SK-N-SH treated with all-trans-retinoic acid at 6 μM for 48 hours (cell line): ENCODE data around the gene FCAMR.

Source experiments
- ATAC-seq: fragments of 200-7000 bp; cut with Tn5 transposase; 3 replicates; pipeline ENCODE4 v1.9.1; 2020; ENCODE audit warnings: mild to moderate bottlenecking, moderate library complexity
- CSRNP3 ChIP-seq: fragments of 250-450 bp; sonication (Bioruptor Pico); IDR thresholded peaks from 2 replicates; pipeline ENCODE4 v1.5.1; 2021; ENCODE audit warnings: mild to moderate bottlenecking, moderate library complexity
- ESRRG ChIP-seq: fragments of 250-450 bp; sonication (Bioruptor Pico); IDR thresholded peaks from 2 replicates; pipeline ENCODE4 v1.6.1; 2021; ENCODE audit warnings: mild to moderate bottlenecking
- GLIS3 ChIP-seq: fragments of 250-450 bp; sonication (Bioruptor Pico); IDR thresholded peaks from 2 replicates; pipeline ENCODE4 v1.5.0; 2020; ENCODE audit warnings: mild to moderate bottlenecking, moderate library complexity
- ISL1 ChIP-seq: fragments of 250-450 bp; sonication (Bioruptor Pico); IDR thresholded peaks from 2 replicates; pipeline ENCODE4 v2.1.2; 2022; ENCODE audit warnings: mild to moderate bottlenecking, moderate library complexity
- OSR1 ChIP-seq: fragments of 250-450 bp; sonication (Bioruptor Pico); IDR thresholded peaks from 2 replicates; pipeline ENCODE4 v1.8.0; 2022; ENCODE audit warnings: moderate library complexity, mild to moderate bottlenecking, inconsistent platforms
- POU6F1 ChIP-seq: fragments of 250-450 bp; sonication (Bioruptor Pico); IDR thresholded peaks from 2 replicates; pipeline ENCODE4 v1.8.0; 2021; ENCODE audit warnings: low read depth, mild to moderate bottlenecking, moderate library complexity, borderline replicate concordance
- PPARA ChIP-seq: fragments of 250-450 bp; sonication (Bioruptor Pico); IDR thresholded peaks from 2 replicates; pipeline ENCODE4 v1.5.0; 2020; ENCODE audit warnings: mild to moderate bottlenecking, borderline replicate concordance
- RARB ChIP-seq: fragments of 250-450 bp; sonication (Bioruptor Pico); IDR thresholded peaks from 2 replicates; pipeline ENCODE4 v1.8.0; 2021; ENCODE audit warnings: mild to moderate bottlenecking, moderate library complexity
- SNAI2 ChIP-seq: fragments of 250-450 bp; sonication (Bioruptor Pico); IDR thresholded peaks from 2 replicates; pipeline ENCODE4 v1.5.0; 2020; ENCODE audit warnings: mild to moderate bottlenecking, moderate library complexity
- TCF4 ChIP-seq: fragments of 250-450 bp; sonication (Bioruptor Pico); IDR thresholded peaks from 2 replicates; pipeline ENCODE4 v1.8.0; 2021; ENCODE audit warnings: mild to moderate bottlenecking, moderate library complexity, borderline replicate concordance
- TOX ChIP-seq: fragments of 250-450 bp; sonication (Bioruptor Pico); IDR thresholded peaks from 2 replicates; pipeline ENCODE4 v1.8.0; 2021; ENCODE audit warnings: mild to moderate bottlenecking, moderate library complexity, borderline replicate concordance
- TSHZ2 ChIP-seq: fragments of 250-450 bp; sonication (Bioruptor Pico); IDR thresholded peaks from 2 replicates; pipeline ENCODE4 v1.5.0; 2020; ENCODE audit warnings: mild to moderate bottlenecking, moderate library complexity
- ZC3H10 ChIP-seq: fragments of 250-450 bp; sonication (Bioruptor Pico); IDR thresholded peaks from 2 replicates; pipeline ENCODE4 v1.5.1; 2021; ENCODE audit warnings: mild to moderate bottlenecking, moderate library complexity
- ZFP3 ChIP-seq: fragments of 250-450 bp; sonication (Bioruptor Pico); IDR thresholded peaks from 2 replicates; pipeline ENCODE4 v1.5.0; 2020; ENCODE audit warnings: mild to moderate bottlenecking, moderate library complexity
- ZFP30 ChIP-seq: fragments of 450-650 bp; formaldehyde crosslinking; IDR thresholded peaks from 2 replicates; pipeline ENCODE4 v1.5.0; 2022; ENCODE audit warnings: mild to moderate bottlenecking, moderate library complexity
- ZNF70 ChIP-seq: fragments of 450-650 bp; formaldehyde crosslinking; IDR thresholded peaks from 2 replicates; pipeline ENCODE4 v1.5.0; 2020; ENCODE audit warnings: mild to moderate bottlenecking, moderate library complexity
- TF ChIP-seq, protein P1 (sequence below): fragments of 250-450 bp; sonication (Bioruptor Pico); IDR thresholded peaks from 2 replicates; pipeline ENCODE4 v1.5.1; 2020; ENCODE audit warnings: low read depth, mild to moderate bottlenecking, moderate library complexity

The FCAMR gene

DNA sequence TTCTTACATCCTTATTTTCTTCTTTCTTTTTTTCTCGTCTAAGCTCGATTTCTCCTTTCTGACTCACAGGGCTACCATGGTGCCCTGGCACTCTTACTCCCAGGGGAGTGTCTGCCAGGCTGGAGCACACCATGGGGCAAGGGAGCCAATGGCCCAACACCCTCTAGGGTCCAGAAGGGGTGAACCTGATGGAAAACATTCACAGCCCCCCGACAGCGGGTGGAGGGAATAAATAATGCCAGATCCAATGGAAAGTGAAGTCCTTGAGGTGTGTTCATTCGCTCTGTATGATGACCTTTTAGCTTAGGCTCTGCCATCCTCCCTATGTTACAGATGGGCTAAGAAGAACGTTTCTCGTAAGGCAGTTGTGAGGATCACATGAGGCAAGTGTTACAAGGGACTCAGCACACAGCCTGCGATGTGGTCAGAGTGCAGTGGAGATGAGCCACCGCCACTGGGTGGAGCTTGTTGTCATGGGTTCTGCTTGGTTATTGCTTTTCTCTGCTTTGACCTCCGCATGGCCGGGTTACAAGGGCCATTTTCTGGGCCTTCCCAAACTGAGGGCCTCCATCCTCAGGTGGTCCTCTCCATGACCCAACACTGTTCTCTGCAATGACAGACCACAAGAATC, 45.0 kb downstream of the FCAMR start:
- ATAC-seq: no peak; the same call in 2 of the 3 replicates

DNA sequence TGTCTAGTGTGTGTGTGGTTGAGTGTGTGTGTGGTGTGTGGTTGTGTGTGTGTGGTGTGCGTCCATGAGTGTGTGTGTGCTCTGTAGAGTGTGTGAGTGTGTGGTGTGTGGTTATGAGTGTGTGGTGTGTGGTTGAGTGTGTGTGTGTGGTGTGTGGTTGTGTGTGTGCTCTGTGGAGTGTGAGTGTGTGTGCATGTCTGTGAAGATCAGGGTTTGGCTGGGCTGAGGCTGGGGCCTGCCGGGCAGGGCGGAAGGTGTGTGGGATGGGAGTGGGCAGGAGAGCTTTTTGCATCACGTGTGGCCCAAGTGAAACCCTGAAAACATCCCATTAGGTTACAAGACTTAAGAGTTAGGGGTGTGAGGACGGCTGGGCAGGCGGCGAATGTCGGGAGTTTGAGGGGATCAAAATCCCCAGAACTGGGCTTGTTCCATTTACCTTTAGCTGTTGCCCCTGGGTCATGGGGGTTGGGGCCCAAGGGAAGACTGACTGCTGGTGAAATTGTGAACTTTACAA, 45.6 kb downstream of the FCAMR start:
- ATAC-seq: no peak
- no peak for TF ChIP-seq TCF4 (CRISPR knock-in tag)
- TF ChIP-seq TOX (CRISPR knock-in tag): no peak
- no peak for TF ChIP-seq ESRRG
- no peak for TF ChIP-seq OSR1 (CRISPR knock-in tag)
- no peak for TF ChIP-seq ZFP3 (CRISPR knock-in tag)
- TF ChIP-seq, protein P1, sequence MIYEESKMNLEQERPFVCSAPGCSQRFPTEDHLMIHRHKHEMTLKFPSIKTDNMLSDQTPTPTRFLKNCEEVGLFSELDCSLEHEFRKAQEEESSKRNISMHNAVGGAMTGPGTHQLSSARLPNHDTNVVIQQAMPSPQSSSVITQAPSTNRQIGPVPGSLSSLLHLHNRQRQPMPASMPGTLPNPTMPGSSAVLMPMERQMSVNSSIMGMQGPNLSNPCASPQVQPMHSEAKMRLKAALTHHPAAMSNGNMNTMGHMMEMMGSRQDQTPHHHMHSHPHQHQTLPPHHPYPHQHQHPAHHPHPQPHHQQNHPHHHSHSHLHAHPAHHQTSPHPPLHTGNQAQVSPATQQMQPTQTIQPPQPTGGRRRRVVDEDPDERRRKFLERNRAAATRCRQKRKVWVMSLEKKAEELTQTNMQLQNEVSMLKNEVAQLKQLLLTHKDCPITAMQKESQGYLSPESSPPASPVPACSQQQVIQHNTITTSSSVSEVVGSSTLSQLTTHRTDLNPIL: no peak
- TF ChIP-seq GLIS3 (CRISPR knock-in tag): no peak
- TF ChIP-seq RARB (CRISPR knock-in tag): no peak
- TF ChIP-seq CSRNP3 (CRISPR knock-in tag): no peak
- TF ChIP-seq TSHZ2 (CRISPR knock-in tag): no peak
- TF ChIP-seq PPARA (CRISPR knock-in tag): no peak

More for the DNA sequence above, 45.0 kb downstream of the FCAMR start:
- TF ChIP-seq TCF4 (CRISPR knock-in tag) (no peak), POU6F1 (CRISPR knock-in tag) (no peak), RARB (CRISPR knock-in tag) (no peak), ZFP30 (no peak), ZFP3 (CRISPR knock-in tag) (no peak), GLIS3 (CRISPR knock-in tag) (no peak), ZC3H10 (CRISPR knock-in tag) (no peak), SNAI2 (no peak), CSRNP3 (CRISPR knock-in tag) (no peak), ZNF70 (CRISPR knock-in tag) (no peak), TSHZ2 (CRISPR knock-in tag) (no peak), ISL1 (CRISPR knock-in tag) (no peak), PPARA (CRISPR knock-in tag) (no peak), ESRRG (no peak)
- TF ChIP-seq, protein P1: no peak
